Measurements from ENCODE around the gene OPN5.

- TF ChIP-seq, protein P1, sequence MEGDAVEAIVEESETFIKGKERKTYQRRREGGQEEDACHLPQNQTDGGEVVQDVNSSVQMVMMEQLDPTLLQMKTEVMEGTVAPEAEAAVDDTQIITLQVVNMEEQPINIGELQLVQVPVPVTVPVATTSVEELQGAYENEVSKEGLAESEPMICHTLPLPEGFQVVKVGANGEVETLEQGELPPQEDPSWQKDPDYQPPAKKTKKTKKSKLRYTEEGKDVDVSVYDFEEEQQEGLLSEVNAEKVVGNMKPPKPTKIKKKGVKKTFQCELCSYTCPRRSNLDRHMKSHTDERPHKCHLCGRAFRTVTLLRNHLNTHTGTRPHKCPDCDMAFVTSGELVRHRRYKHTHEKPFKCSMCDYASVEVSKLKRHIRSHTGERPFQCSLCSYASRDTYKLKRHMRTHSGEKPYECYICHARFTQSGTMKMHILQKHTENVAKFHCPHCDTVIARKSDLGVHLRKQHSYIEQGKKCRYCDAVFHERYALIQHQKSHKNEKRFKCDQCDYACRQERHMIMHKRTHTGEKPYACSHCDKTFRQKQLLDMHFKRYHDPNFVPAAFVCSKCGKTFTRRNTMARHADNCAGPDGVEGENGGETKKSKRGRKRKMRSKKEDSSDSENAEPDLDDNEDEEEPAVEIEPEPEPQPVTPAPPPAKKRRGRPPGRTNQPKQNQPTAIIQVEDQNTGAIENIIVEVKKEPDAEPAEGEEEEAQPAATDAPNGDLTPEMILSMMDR (IDR thresholded peaks at IDR 0.05), result no peak
- TF ChIP-seq POLR2A (IDR thresholded peaks at IDR 0.05), result no peak
Measured at GRCh38 chr6:47865206-47865605, 83.4 kb downstream of the OPN5 start.
